Endodermal cell (in vitro differentiated cells): Measurements from ENCODE around the gene PDK3. TPM values are rescaled to one million over a fixed set of nuclear protein-coding genes. Genes with fewer than 3 reads are reported as not detected.
A peak's percentile ranks its signal among the peaks of the same experiment; 100 is the strongest.

Experiments
- DNase-seq: peaks from one replicate; pipeline ENCODE4 v3.0.0-alpha.2; 2017
- H3K27ac ChIP-seq: 2 replicates; pipeline ENCODE4 v1.5.1; 2013; ENCODE audit warnings: mild to moderate bottlenecking, low read depth, low read length, moderate library complexity
- H3K27me3 ChIP-seq: 2 replicates; pipeline ENCODE4 v1.6.1; 2013; ENCODE audit warnings: mild to moderate bottlenecking, low read length, moderate library complexity; ENCODE audit not compliant: insufficient read depth, control insufficient read depth, poor library complexity, severe bottlenecking
- H3K36me3 ChIP-seq: 2 replicates; pipeline ENCODE4 v1.7.0; 2013; ENCODE audit warnings: mild to moderate bottlenecking, low read length, moderate library complexity; ENCODE audit not compliant: control insufficient read depth, insufficient read depth
- H3K4me1 ChIP-seq: one replicate; pipeline ENCODE4 v1.7.0; 2013; ENCODE audit warnings: low read length; ENCODE audit not compliant: control insufficient read depth, insufficient read depth
- H3K4me3 ChIP-seq: 2 replicates; pipeline ENCODE4 v1.5.1; 2013; ENCODE audit warnings: mild to moderate bottlenecking, low read length, moderate library complexity
- H3K9ac ChIP-seq: 2 replicates; pipeline ENCODE4 v1.6.1; 2013; ENCODE audit warnings: mild to moderate bottlenecking, low read length, moderate library complexity; ENCODE audit not compliant: poor library complexity, severe bottlenecking; ENCODE audit errors: extremely low read depth
- H3K9me3 ChIP-seq: 2 replicates; pipeline ENCODE4 v1.6.1; 2013; ENCODE audit warnings: mild to moderate bottlenecking, low read length, moderate library complexity; ENCODE audit not compliant: control insufficient read depth
- H3K27ac Mint-ChIP-seq: 2 replicates; pipeline ENCODE4 v1.8.0; 2020; ENCODE audit warnings: mixed read lengths
- H3K27me3 Mint-ChIP-seq: 2 replicates; pipeline ENCODE4 v1.8.0; 2021; ENCODE audit warnings: mild to moderate bottlenecking, mixed read lengths; ENCODE audit not compliant: insufficient read depth
- H3K36me3 Mint-ChIP-seq: 2 replicates; pipeline ENCODE4 v1.8.0; 2020; ENCODE audit warnings: low read depth, mixed read lengths
- H3K4me1 Mint-ChIP-seq: 2 replicates; pipeline ENCODE4 v1.8.0; 2020; ENCODE audit warnings: mixed read lengths
- H3K4me3 Mint-ChIP-seq: 2 replicates; pipeline ENCODE4 v1.8.0; 2020; ENCODE audit warnings: mild to moderate bottlenecking, moderate library complexity, mixed read lengths
- H3K9me3 Mint-ChIP-seq: 2 replicates; pipeline ENCODE4 v1.8.0; 2020; ENCODE audit warnings: mild to moderate bottlenecking, mixed read lengths
- CTCF ChIP-seq: fragments of 200-600 bp; sonication (generic); conservative IDR thresholded peaks from 2 replicates; pipeline ENCODE4 v1.5.0; 2021; ENCODE audit warnings: antibody characterized with exemption, mild to moderate bottlenecking
- WGBS, 2 experiments: methylation state at CpG; one replicate each; pipeline versions ENCODE4 v1.1.5 to v1.1.7; 2013; ENCODE audit warnings: missing lambda C conversion rate in 2 of 2, mixed read lengths in 1 of 2; ENCODE audit not compliant: insufficient coverage in 1 of 2, insufficient read length in 1 of 2; 5-methylcytosine and 5-hydroxymethylcytosine counted together
- total RNA-seq, 2 donors: library from RNA; stranded (reverse); fragmentation: NEBNext Ultra II Directional in 1 of 2; extraction: Animal tissue kit (Norgen Biotek cat#: 25700) in 1 of 2; gene quantifications; 2 replicates in 1 of 2; 3 replicates in 1 of 2; pipeline ENCODE4 v1.2.1, GENCODE V29; 2021

Gene PDK3
- total RNA-seq, 2 donors from 2014 or later, result 14.9 to 21.9 TPM

- no peak overlapping the region for H3K27ac ChIP-seq
- H3K27me3 ChIP-seq, result no peaks in the 10 kb centered on the region
- no peaks in the 10 kb centered on the region for H3K4me1 ChIP-seq
- no peaks in the 10 kb centered on the region for H3K27me3 Mint-ChIP-seq
- no peak overlapping the region for H3K9ac ChIP-seq
- no peaks in the 10 kb centered on the region for H3K36me3 ChIP-seq
- 87 to 100% methylated on average over 1 to 3 of the region's 5 CpGs for WGBS, 2 experiments
- H3K4me1 Mint-ChIP-seq, result peaks cover 2% of the 10 kb centered on the region
- no peaks in the 10 kb centered on the region for H3K9me3 Mint-ChIP-seq
- H3K36me3 Mint-ChIP-seq, result no peaks in the 10 kb centered on the region
- H3K9me3 ChIP-seq, result no peaks in the 10 kb centered on the region
- no peak overlapping the region for H3K4me3 Mint-ChIP-seq
- H3K27ac Mint-ChIP-seq, result no peak overlapping the region
- no peak for DNase-seq
- no peak for TF ChIP-seq CTCF
- H3K4me3 ChIP-seq, result no peak overlapping the region
These were observed 85.1 kb downstream of the PDK3 start for GRCh38 chrX:24550166-24550565.

GRCh38 chrX:24553011-24553410, 87.9 kb downstream of the PDK3 start:
- Mint-ChIP-seq H3K4me3 (no peak overlapping the region), H3K36me3 (no peaks in the 10 kb centered on the region), H3K9me3 (no peaks in the 10 kb centered on the region), H3K27me3 (no peaks in the 10 kb centered on the region), H3K27ac (no peak overlapping the region), H3K4me1 (peaks cover 2% of the 10 kb centered on the region)
- 75 to 98% methylated on average over 2 to 4 of the region's 4 CpGs for WGBS, 2 experiments
- no peak overlapping the region for H3K27ac ChIP-seq
- H3K9me3 ChIP-seq, result no peaks in the 10 kb centered on the region
- H3K4me1 ChIP-seq, result no peaks in the 10 kb centered on the region
- H3K9ac ChIP-seq, result no peak overlapping the region
- H3K27me3 ChIP-seq, result no peaks in the 10 kb centered on the region
- TF ChIP-seq CTCF, result no peak
- no peaks in the 10 kb centered on the region for H3K36me3 ChIP-seq
- H3K4me3 ChIP-seq, result no peak overlapping the region
- no peak for DNase-seq

- DNase-seq, result no peak
- H3K27ac ChIP-seq, result no peak overlapping the region
- no peaks in the 10 kb centered on the region for H3K9me3 Mint-ChIP-seq
- WGBS, 2 experiments, result 83 to 95% methylated on average over 1 to 3 of the region's 5 CpGs
- no peak overlapping the region for H3K4me3 ChIP-seq
- H3K36me3 ChIP-seq, result no peaks in the 10 kb centered on the region
- peak; percentile 72 for TF ChIP-seq CTCF
- H3K27me3 ChIP-seq, result no peaks in the 10 kb centered on the region
- H3K4me1 ChIP-seq, result no peaks in the 10 kb centered on the region
- peaks cover 3% of the 10 kb centered on the region for H3K36me3 Mint-ChIP-seq
- H3K4me1 Mint-ChIP-seq, result no peaks in the 10 kb centered on the region
- H3K4me3 Mint-ChIP-seq, result no peak overlapping the region
- no peak overlapping the region for H3K9ac ChIP-seq
- no peaks in the 10 kb centered on the region for H3K9me3 ChIP-seq
- H3K27ac Mint-ChIP-seq, result no peak overlapping the region
- H3K27me3 Mint-ChIP-seq, result no peaks in the 10 kb centered on the region
These were observed 96.0 kb downstream of the PDK3 start for GRCh38 chrX:24561121-24561520.
